HepG2 (cell line): ENCODE results near the gene TMEM53. TPM values are rescaled to one million over a fixed set of nuclear protein-coding genes. Genes with fewer than 3 reads are reported as not detected.

Experiments
- ATAC-seq: fragments of 200-7000 bp; cut with Tn5 transposase; 3 replicates; pipeline ENCODE4 v1.9.1; 2020; ENCODE audit warnings: mild to moderate bottlenecking, moderate library complexity
- BruUV-seq: library from RNA; stranded (reverse); fragments of 400-500 nt; replicated peaks from 2 replicates; lab custom pipeline; 2021; lab: Mats Ljungman, UMichigan
- CTCF ChIA-PET: fragments of 300-600 bp; formaldehyde crosslinking; extraction: SDS; loops from one replicate; lab custom pipeline; 2021; ENCODE audit warnings: low total read pairs, inconsistent platforms, low intra/inter-chr PET ratio; lab: Yijun Ruan, JAX
- POLR2A ChIA-PET: fragments of 350-600 bp; sonication (Branson Sonifier 250); formaldehyde crosslinking; loops from one replicate; lab custom pipeline; 2020; ENCODE audit warnings: antibody characterized with exemption, inconsistent platforms; lab: Yijun Ruan, JAX
- DNase-seq: peaks from one replicate; pipeline ENCODE4 v3.0.0-alpha.2; 2015; ENCODE audit warnings: low spot score
- FAIRE-seq: peaks from 3 replicates; lab custom pipeline; 2011; peaks lifted over from hg19 to GRCh38; lab: Jason Lieb, UNC
- H2AFZ ChIP-seq: one replicate; pipeline ENCODE4 v1.6.1; 2011; ENCODE audit warnings: low read length, inconsistent platforms
- H3K27ac ChIP-seq: fragments of 300-600 bp; 3 replicates; pipeline ENCODE4 v1.8.0; 2011; ENCODE audit warnings: mixed run types, mild to moderate bottlenecking, mixed read lengths, low read length, inconsistent platforms; ENCODE audit not compliant: insufficient read depth; ENCODE audit errors: extremely low read length
- H3K27me3 ChIP-seq, 2 experiments: fragments of 200-600 bp in 1 of 2; 2 replicates in 1 of 2; 3 replicates in 1 of 2; pipeline versions ENCODE4 v1.6.0 to v1.8.0; 2011; ENCODE audit warnings: low read length in 2 of 2, mild to moderate bottlenecking in 2 of 2, moderate library complexity in 2 of 2, inconsistent platforms in 1 of 2; ENCODE audit not compliant: insufficient read depth in 2 of 2, control insufficient read depth in 1 of 2
- H3K36me3 ChIP-seq, 2 experiments: fragments of 200-600 bp in 1 of 2; replicated peaks in 1 of 2; 2 replicates in 1 of 2; 3 replicates in 1 of 2; pipeline versions ENCODE4 v1.5.1 to v1.8.0; 2011; ENCODE audit warnings: low read length in 2 of 2, inconsistent platforms in 1 of 2; ENCODE audit not compliant: insufficient read depth in 2 of 2, control insufficient read depth in 1 of 2
- H3K4me1 ChIP-seq: 2 replicates; pipeline ENCODE4 v1.5.1; 2012; ENCODE audit warnings: low read length, inconsistent platforms; ENCODE audit not compliant: insufficient read depth
- H3K4me2 ChIP-seq: 2 replicates; pipeline ENCODE4 v1.6.0; 2011; ENCODE audit warnings: low read depth, low read length, inconsistent platforms
- H3K4me3 ChIP-seq, 3 experiments: fragments of 200-600 bp in 1 of 3; sonication (generic), shearing (Covaris generic) in 1 of 3; replicated peaks in 1 of 3; 2 replicates each; pipeline ENCODE4 v1.5.1; 2011 to 2016; ENCODE audit warnings: low read length in 3 of 3, inconsistent platforms in 2 of 3, low read depth in 2 of 3, mild to moderate bottlenecking in 2 of 3, control low read depth in 1 of 3, mixed read lengths in 1 of 3; ENCODE audit not compliant: insufficient read depth in 1 of 3
- H3K79me2 ChIP-seq: one replicate; pipeline ENCODE4 v1.6.1; 2011; ENCODE audit warnings: low read length, inconsistent platforms; ENCODE audit not compliant: insufficient read depth
- H3K9ac ChIP-seq: 2 replicates; pipeline ENCODE4 v1.6.0; 2011; ENCODE audit warnings: mild to moderate bottlenecking, low read depth, low read length, inconsistent platforms; ENCODE audit not compliant: insufficient read depth
- H3K9me3 ChIP-seq: 2 replicates; pipeline ENCODE4 v1.5.1; 2012; ENCODE audit warnings: mild to moderate bottlenecking, low read length
- H4K20me1 ChIP-seq: 2 replicates; pipeline ENCODE4 v1.6.0; 2011; ENCODE audit warnings: inconsistent platforms, mild to moderate bottlenecking, low read length, moderate library complexity; ENCODE audit not compliant: insufficient read depth
- AGO2 ChIP-seq: fragments of 200-400 bp; formaldehyde crosslinking; optimal IDR thresholded peaks from 2 replicates; pipeline ENCODE3; 2017; ENCODE audit warnings: mild to moderate bottlenecking, low read depth, low read length, moderate library complexity
- FOXK2 ChIP-seq: fragments of 450-650 bp; IDR thresholded peaks from 2 replicates; pipeline ENCODE4 v1.6.1; 2016
- FOXO1 ChIP-seq: sonication (generic); formaldehyde crosslinking; IDR thresholded peaks from 2 replicates; pipeline ENCODE4 v1.4.0; 2020; ENCODE audit warnings: missing genetic modification reagents
- NFYC ChIP-seq: IDR thresholded peaks from 2 replicates; pipeline ENCODE4 v1.6.1; 2016; ENCODE audit warnings: missing genetic modification reagents, missing compliant biosample characterization
- NRL ChIP-seq: sonication (generic); formaldehyde crosslinking; IDR thresholded peaks from 2 replicates; pipeline ENCODE4 v1.5.0; 2020; ENCODE audit warnings: missing genetic modification reagents, mild to moderate bottlenecking, moderate library complexity, borderline replicate concordance
- RBFOX2 ChIP-seq: fragments of 200-400 bp; formaldehyde crosslinking; IDR thresholded peaks from 2 replicates; pipeline ENCODE4 v1.6.1; 2017; ENCODE audit warnings: low read depth, mild to moderate bottlenecking, low read length
- SMYD3 ChIP-seq: sonication (generic); formaldehyde crosslinking; IDR thresholded peaks from 2 replicates; pipeline ENCODE4 v1.8.1; 2023; ENCODE audit warnings: mild to moderate bottlenecking, missing genetic modification reagents
- SUZ12 ChIP-seq: fragments of 150-350 bp; IDR thresholded peaks from 2 replicates; pipeline ENCODE4 v1.6.1; 2014; ENCODE audit warnings: low read depth, low read length
- TAF15 ChIP-seq: fragments of 200-400 bp; formaldehyde crosslinking; IDR thresholded peaks from one replicate; pipeline ENCODE4 v1.6.1; 2018; ENCODE audit warnings: mild to moderate bottlenecking, low read depth, low read length; ENCODE audit not compliant: poor library complexity, severe bottlenecking
- ZNF180 ChIP-seq: sonication (generic); formaldehyde crosslinking; IDR thresholded peaks from 2 replicates; pipeline ENCODE4 v1.4.0; 2020; ENCODE audit warnings: low read depth, missing genetic modification reagents, borderline replicate concordance
- ZNF331 ChIP-seq: sonication (generic); formaldehyde crosslinking; IDR thresholded peaks from 2 replicates; pipeline ENCODE4 v1.4.0; 2020; ENCODE audit warnings: missing genetic modification reagents
- ZNF382 ChIP-seq: sonication (generic); formaldehyde crosslinking; IDR thresholded peaks from 2 replicates; pipeline ENCODE4 v1.5.0; 2020; ENCODE audit warnings: missing genetic modification reagents, mild to moderate bottlenecking, borderline replicate concordance
- ZNF619 ChIP-seq: sonication (generic); formaldehyde crosslinking; IDR thresholded peaks from 2 replicates; pipeline ENCODE4 v1.4.0; 2020; ENCODE audit warnings: mild to moderate bottlenecking, missing genetic modification reagents
- WGBS: methylation state at CpG from one replicate; pipeline ENCODE4 v1.1.6; 2017; ENCODE audit warnings: low lambda C conversion rate; 5-methylcytosine and 5-hydroxymethylcytosine counted together
- in situ Hi-C: cut with HindIII; loops from 2 replicates; pipeline ENCODE4 v1.10.0; 2017; ENCODE audit warnings: low pct_unique_long_range_greater_than_20kb; ENCODE audit not compliant: extremely low pct_ligation_motif_present
- intact Hi-C: fragments of 100-400 bp; cut with micrococcal nuclease; formaldehyde crosslinking; loops from one replicate; pipeline ENCODE4 v1.10.0; 2022; ENCODE audit not compliant: unreplicated experiment
- polyA plus RNA-seq, 8 experiments: library from polyadenylated mRNA; depleted of rRNA in 3 of 8; stranded (reverse) in 7 of 8; unstranded in 1 of 8; fragments of >200 nt; fragmentation: Illumina TruSeq in 4 of 8; extraction: Trizol in 4 of 8; gene quantifications; 2 replicates each; pipeline versions ENCODE4 v1.2.1 to v1.2.3, GENCODE V29; 2011 to 2016; ENCODE audit warnings: low read depth in 4 of 8, missing spikeins in 1 of 8, mixed read lengths in 1 of 8; ENCODE audit not compliant: insufficient read depth in 1 of 8
- total RNA-seq, 5 experiments: library from RNA; depleted of rRNA; stranded (reverse); fragments of >200 nt; fragmentation: Illumina TruSeq; extraction: Trizol; gene quantifications; 2 replicates each; pipeline ENCODE4 v1.2.3, GENCODE V29; 2016; ENCODE audit warnings: low read depth in 1 of 5
- TF ChIP-seq, protein P1 (sequence below): sonication (generic); formaldehyde crosslinking; IDR thresholded peaks from 2 replicates; pipeline ENCODE4 v1.5.0; 2020; ENCODE audit warnings: missing genetic modification reagents
- TF ChIP-seq, protein P2 (sequence below): sonication (generic); formaldehyde crosslinking; conservative IDR thresholded peaks from 2 replicates; pipeline ENCODE4 v1.4.0; 2020; ENCODE audit warnings: mild to moderate bottlenecking, missing genetic modification reagents, moderate library complexity

TMEM53 gene
- total and polyA plus RNA-seq, 2 of the 13 experiments (the other 11 are each of a cell fraction or from before 2014, with no cell fraction given): 12.6 to 20.2 TPM

DNA sequence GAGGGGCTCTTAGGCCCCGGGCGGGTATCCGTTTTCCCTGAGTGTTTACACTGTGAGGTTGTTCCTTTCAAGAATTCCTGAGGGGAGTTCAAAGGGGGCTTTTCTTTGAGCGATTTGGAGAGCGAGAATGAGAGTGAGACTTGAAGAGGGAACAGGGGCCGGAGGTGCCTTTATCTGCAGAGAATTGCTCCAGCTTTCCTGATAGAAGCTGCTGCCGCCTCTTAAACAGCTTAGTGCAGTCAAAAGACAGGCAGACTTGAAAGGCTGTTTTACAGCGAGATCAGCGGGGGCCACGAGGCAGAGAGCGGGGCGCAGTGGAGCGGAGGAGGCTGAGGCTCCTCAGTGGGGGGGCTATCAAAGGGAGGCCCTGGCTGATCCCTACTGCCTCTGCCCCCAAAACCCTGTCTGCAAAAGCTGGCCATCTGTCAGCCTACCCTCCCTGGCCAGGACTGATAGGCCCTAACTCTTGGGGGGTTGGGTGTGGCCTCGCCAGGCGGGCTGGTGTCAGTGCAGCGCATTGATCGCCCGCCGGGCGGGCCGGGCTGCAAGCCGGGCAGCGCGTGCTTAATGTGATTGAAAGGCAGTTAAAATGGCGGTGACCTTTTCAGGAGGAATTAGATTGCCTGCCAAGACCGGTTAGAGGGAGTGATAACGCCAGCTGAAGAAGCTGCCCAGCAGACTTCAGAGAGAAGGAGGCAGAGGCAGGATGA, 36.4 kb downstream of the TMEM53 start:
- Histone ChIP-seq H3K9me3 (no peaks in the 10 kb centered on the region), H3K9ac (no peak overlapping the region), H2AFZ (no peak overlapping the region), H3K79me2 (peaks cover 16% of the 10 kb centered on the region), H3K36me3 (peaks cover 55 to 95% of the 10 kb centered on the region in 2 experiments), H3K4me1 (peaks cover 20% of the 10 kb centered on the region), H4K20me1 (no peaks in the 10 kb centered on the region), H3K27ac (no peak overlapping the region), H3K4me2 (no peak overlapping the region), H3K27me3 (no peaks in the 10 kb centered on the region), H3K4me3 (no peak overlapping the region)
- no peak for FAIRE-seq
- no TSS peak for BruUV-seq
- no peak for DNase-seq
- in situ Hi-C loops: no loop called here
- ChIA-PET POLR2A (interaction anchor here (1.2 kb wide), 1 partner anchor 36 kb away, joined by 6 read pairs; the partner anchor contains the start of genes ARMH1 and TMEM53), CTCF (no interaction called here)
- peak; percentile 55; the same call in 1 of the 2 replicates for TF ChIP-seq RBFOX2
- TF ChIP-seq TAF15: no peak
- TF ChIP-seq, protein P1, sequence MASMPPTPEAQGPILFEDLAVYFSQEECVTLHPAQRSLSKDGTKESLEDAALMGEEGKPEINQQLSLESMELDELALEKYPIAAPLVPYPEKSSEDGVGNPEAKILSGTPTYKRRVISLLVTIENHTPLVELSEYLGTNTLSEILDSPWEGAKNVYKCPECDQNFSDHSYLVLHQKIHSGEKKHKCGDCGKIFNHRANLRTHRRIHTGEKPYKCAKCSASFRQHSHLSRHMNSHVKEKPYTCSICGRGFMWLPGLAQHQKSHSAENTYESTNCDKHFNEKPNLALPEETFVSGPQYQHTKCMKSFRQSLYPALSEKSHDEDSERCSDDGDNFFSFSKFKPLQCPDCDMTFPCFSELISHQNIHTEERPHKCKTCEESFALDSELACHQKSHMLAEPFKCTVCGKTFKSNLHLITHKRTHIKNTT (CRISPR knock-in tag): no peak
- no peak for TF ChIP-seq ZNF331 (CRISPR knock-in tag)
- no peak for TF ChIP-seq NFYC
- peak; percentile 78 for TF ChIP-seq AGO2
- TF ChIP-seq ZNF619: no peak
- TF ChIP-seq ZNF382: no peak
- TF ChIP-seq ZNF180: no peak
- TF ChIP-seq FOXO1: no peak
- TF ChIP-seq, protein P2, sequence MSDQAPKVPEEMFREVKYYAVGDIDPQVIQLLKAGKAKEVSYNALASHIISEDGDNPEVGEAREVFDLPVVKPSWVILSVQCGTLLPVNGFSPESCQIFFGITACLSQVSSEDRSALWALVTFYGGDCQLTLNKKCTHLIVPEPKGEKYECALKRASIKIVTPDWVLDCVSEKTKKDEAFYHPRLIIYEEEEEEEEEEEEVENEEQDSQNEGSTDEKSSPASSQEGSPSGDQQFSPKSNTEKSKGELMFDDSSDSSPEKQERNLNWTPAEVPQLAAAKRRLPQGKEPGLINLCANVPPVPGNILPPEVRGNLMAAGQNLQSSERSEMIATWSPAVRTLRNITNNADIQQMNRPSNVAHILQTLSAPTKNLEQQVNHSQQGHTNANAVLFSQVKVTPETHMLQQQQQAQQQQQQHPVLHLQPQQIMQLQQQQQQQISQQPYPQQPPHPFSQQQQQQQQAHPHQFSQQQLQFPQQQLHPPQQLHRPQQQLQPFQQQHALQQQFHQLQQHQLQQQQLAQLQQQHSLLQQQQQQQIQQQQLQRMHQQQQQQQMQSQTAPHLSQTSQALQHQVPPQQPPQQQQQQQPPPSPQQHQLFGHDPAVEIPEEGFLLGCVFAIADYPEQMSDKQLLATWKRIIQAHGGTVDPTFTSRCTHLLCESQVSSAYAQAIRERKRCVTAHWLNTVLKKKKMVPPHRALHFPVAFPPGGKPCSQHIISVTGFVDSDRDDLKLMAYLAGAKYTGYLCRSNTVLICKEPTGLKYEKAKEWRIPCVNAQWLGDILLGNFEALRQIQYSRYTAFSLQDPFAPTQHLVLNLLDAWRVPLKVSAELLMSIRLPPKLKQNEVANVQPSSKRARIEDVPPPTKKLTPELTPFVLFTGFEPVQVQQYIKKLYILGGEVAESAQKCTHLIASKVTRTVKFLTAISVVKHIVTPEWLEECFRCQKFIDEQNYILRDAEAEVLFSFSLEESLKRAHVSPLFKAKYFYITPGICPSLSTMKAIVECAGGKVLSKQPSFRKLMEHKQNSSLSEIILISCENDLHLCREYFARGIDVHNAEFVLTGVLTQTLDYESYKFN (CRISPR knock-in tag): no peak
- TF ChIP-seq NRL (CRISPR knock-in tag): no peak
- TF ChIP-seq FOXK2: no peak
- no peak for TF ChIP-seq SMYD3 (CRISPR knock-in tag)
- no peak for TF ChIP-seq SUZ12
- ATAC-seq: no peak
- intact Hi-C loops: no loop called here
- WGBS: 97% methylated on average over 27 of the region's 27 CpGs
